HCT116 (cell line): ENCODE results near the gene CCL13.

Experiments used
- ZFX ChIP-seq: fragments of 450-650 bp; IDR thresholded peaks from 2 replicates; pipeline ENCODE4 v1.6.1; 2017
- TF ChIP-seq, protein P1 (sequence below), 3 experiments: fragments of 200-600 bp in 1 of 3; sonication (generic) in 1 of 3; IDR thresholded peaks in 2 of 3; conservative IDR thresholded peaks in 1 of 3; 2 replicates each; pipeline ENCODE4 v1.5.1; 2012 to 2017; ENCODE audit warnings: low read depth in 2 of 3, low read length in 2 of 3, antibody characterized with exemption in 1 of 3, borderline replicate concordance in 1 of 3, control low read depth in 1 of 3, mild to moderate bottlenecking in 1 of 3, mixed read lengths in 1 of 3, mixed run types in 1 of 3, moderate library complexity in 1 of 3; ENCODE audit not compliant: insufficient read depth in 1 of 3
- TF ChIP-seq, protein P2 (sequence below): IDR thresholded peaks from 2 replicates; pipeline ENCODE4 v1.6.1; 2012

- TF ChIP-seq, protein P1, sequence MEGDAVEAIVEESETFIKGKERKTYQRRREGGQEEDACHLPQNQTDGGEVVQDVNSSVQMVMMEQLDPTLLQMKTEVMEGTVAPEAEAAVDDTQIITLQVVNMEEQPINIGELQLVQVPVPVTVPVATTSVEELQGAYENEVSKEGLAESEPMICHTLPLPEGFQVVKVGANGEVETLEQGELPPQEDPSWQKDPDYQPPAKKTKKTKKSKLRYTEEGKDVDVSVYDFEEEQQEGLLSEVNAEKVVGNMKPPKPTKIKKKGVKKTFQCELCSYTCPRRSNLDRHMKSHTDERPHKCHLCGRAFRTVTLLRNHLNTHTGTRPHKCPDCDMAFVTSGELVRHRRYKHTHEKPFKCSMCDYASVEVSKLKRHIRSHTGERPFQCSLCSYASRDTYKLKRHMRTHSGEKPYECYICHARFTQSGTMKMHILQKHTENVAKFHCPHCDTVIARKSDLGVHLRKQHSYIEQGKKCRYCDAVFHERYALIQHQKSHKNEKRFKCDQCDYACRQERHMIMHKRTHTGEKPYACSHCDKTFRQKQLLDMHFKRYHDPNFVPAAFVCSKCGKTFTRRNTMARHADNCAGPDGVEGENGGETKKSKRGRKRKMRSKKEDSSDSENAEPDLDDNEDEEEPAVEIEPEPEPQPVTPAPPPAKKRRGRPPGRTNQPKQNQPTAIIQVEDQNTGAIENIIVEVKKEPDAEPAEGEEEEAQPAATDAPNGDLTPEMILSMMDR (IDR thresholded peaks at IDR 0.05 in 2 of 3, conservative IDR thresholded peaks at IDR 0.05 in 1 of 3; ENCODE audit: borderline replicate concordance in 1 of 3, insufficient read depth in 1 of 3, low read depth in 2 of 3, low read length in 2 of 3): no peak
- no peak for TF ChIP-seq ZFX
- TF ChIP-seq, protein P2, sequence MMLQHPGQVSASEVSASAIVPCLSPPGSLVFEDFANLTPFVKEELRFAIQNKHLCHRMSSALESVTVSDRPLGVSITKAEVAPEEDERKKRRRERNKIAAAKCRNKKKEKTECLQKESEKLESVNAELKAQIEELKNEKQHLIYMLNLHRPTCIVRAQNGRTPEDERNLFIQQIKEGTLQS: no peak
These were observed 8.5 kb downstream of the CCL13 start for GRCh38 chr17:34364751-34365150.
